DND-41 (cell line): Measurements from ENCODE around the gene TMEM242.

Source experiments
- ATAC-seq: fragments of 200-7000 bp; cut with Tn5 transposase; 3 replicates; pipeline ENCODE4 v1.9.1; 2021; ENCODE audit warnings: low read depth; ENCODE audit not compliant: insufficient read depth
- DNase-seq: peaks from one replicate; pipeline ENCODE4 v3.0.0-alpha.2; 2020
- H2AFZ ChIP-seq: 2 replicates; pipeline ENCODE4 v1.6.0; 2012; ENCODE audit warnings: low read depth, low read length
- H3K27ac ChIP-seq: 2 replicates; pipeline ENCODE4 v1.5.1; 2012; ENCODE audit warnings: low read length, inconsistent platforms
- H3K27me3 ChIP-seq: fragments of 200-600 bp; sonication (generic); 2 replicates; pipeline ENCODE4 v1.6.0; 2012; ENCODE audit warnings: low read length, mild to moderate bottlenecking, inconsistent platforms; ENCODE audit not compliant: insufficient read depth, poor library complexity
- H3K36me3 ChIP-seq: 2 replicates; pipeline ENCODE4 v1.5.1; 2012; ENCODE audit warnings: low read length, inconsistent platforms; ENCODE audit not compliant: insufficient read depth
- H3K4me1 ChIP-seq: 2 replicates; pipeline ENCODE4 v1.5.1; 2012; ENCODE audit warnings: mild to moderate bottlenecking, low read length; ENCODE audit not compliant: insufficient read depth
- H3K4me2 ChIP-seq: 2 replicates; pipeline ENCODE4 v1.6.0; 2012; ENCODE audit warnings: mild to moderate bottlenecking, moderate library complexity, low read length, inconsistent platforms; ENCODE audit not compliant: insufficient read depth
- H3K4me3 ChIP-seq, 2 experiments: fragments of 200-600 bp in 1 of 2; shearing (Covaris generic) in 1 of 2; 2 replicates each; pipeline ENCODE4 v1.5.1; 2012 to 2016; ENCODE audit warnings: inconsistent platforms in 2 of 2, low read length in 2 of 2, mild to moderate bottlenecking in 2 of 2, low read depth in 1 of 2, moderate library complexity in 1 of 2
- H3K79me2 ChIP-seq: 2 replicates; pipeline ENCODE4 v1.6.0; 2012; ENCODE audit warnings: low read length, inconsistent platforms; ENCODE audit not compliant: insufficient read depth
- H3K9ac ChIP-seq: 2 replicates; pipeline ENCODE4 v1.6.0; 2012; ENCODE audit warnings: low read depth, mild to moderate bottlenecking, inconsistent platforms, low read length, moderate library complexity
- H3K9me3 ChIP-seq: 2 replicates; pipeline ENCODE4 v1.5.1; 2012; ENCODE audit warnings: low read length, moderate library complexity, mild to moderate bottlenecking, inconsistent platforms; ENCODE audit not compliant: insufficient read depth, severe bottlenecking
- H4K20me1 ChIP-seq: 2 replicates; pipeline ENCODE4 v1.6.0; 2012; ENCODE audit warnings: low read length; ENCODE audit not compliant: insufficient read depth
- CTCF ChIP-seq: IDR thresholded peaks from 2 replicates; pipeline ENCODE4 v1.5.1; 2012; ENCODE audit warnings: borderline replicate concordance, low read length, moderate library complexity, mild to moderate bottlenecking; ENCODE audit not compliant: poor library complexity, severe bottlenecking; ENCODE audit errors: extremely low read depth
- EZH2 ChIP-seq: IDR thresholded peaks from 3 replicates; pipeline ENCODE4 v1.6.1; 2012; ENCODE audit warnings: borderline replicate concordance, low read depth, mild to moderate bottlenecking, moderate library complexity, low read length, inconsistent platforms; ENCODE audit not compliant: severe bottlenecking

Gene TMEM242

GRCh38 chr6:157267109-157267611, 56.2 kb downstream of the TMEM242 start:
- peak; percentile 31; the same call in 1 of the 3 replicates for ATAC-seq
- Histone ChIP-seq H3K36me3 (no peaks in the 10 kb centered on the region), H3K9ac (no peak overlapping the region), H3K9me3 (peaks cover 3% of the 10 kb centered on the region), H3K4me3 (no peak overlapping the region), H3K27me3 (no peaks in the 10 kb centered on the region), H3K79me2 (no peaks in the 10 kb centered on the region), H3K4me1 (no peaks in the 10 kb centered on the region), H3K4me2 (no peak overlapping the region), H2AFZ (no peak overlapping the region), H3K27ac (no peak overlapping the region), H4K20me1 (no peaks in the 10 kb centered on the region)
- DNase-seq, result no peak
- TF ChIP-seq CTCF (no peak), EZH2 (no peak)

GRCh38 chr6:157266274-157267101, 56.8 kb downstream of the TMEM242 start:
- no peaks in the 10 kb centered on the region for H3K27me3 ChIP-seq

GRCh38 chr6:157265635-157266034, 57.7 kb downstream of the TMEM242 start:
- TF ChIP-seq CTCF (no peak), EZH2 (no peak)
- no peak for DNase-seq
- peaks cover 3% of the 10 kb centered on the region for H3K27me3 ChIP-seq
- no peaks in the 10 kb centered on the region for H3K36me3 ChIP-seq
- H3K27ac ChIP-seq, result no peak overlapping the region
- ATAC-seq, result no peak
- no peaks in the 10 kb centered on the region for H3K4me1 ChIP-seq
- H3K9me3 ChIP-seq, result peaks cover 3% of the 10 kb centered on the region
- no peak overlapping the region for H3K4me3 ChIP-seq
- no peak overlapping the region for H3K9ac ChIP-seq
- no peaks in the 10 kb centered on the region for H3K79me2 ChIP-seq
- H4K20me1 ChIP-seq, result 0 out of 2 replicates have a peak, but pooled peaks cover 3% of the 10 kb centered on the region
- H2AFZ ChIP-seq, result no peak overlapping the region
- no peak overlapping the region for H3K4me2 ChIP-seq

More at GRCh38 chr6:157266274-157267101, 56.8 kb downstream of the TMEM242 start:
- no peaks in the 10 kb centered on the region for H3K79me2 ChIP-seq
- ATAC-seq, result no peak
- H3K4me1 ChIP-seq, result no peaks in the 10 kb centered on the region
- no peak overlapping the region for H3K4me2 ChIP-seq
- TF ChIP-seq EZH2, result no peak
- no peak for TF ChIP-seq CTCF
- H3K36me3 ChIP-seq, result no peaks in the 10 kb centered on the region
- H3K27ac ChIP-seq, result no peak overlapping the region
- no peak overlapping the region for H3K4me3 ChIP-seq
- peaks cover 3% of the 10 kb centered on the region for H3K9me3 ChIP-seq
- no peak overlapping the region for H3K9ac ChIP-seq
- no peak for DNase-seq
- no peak overlapping the region for H2AFZ ChIP-seq
- H4K20me1 ChIP-seq, result no peaks in the 10 kb centered on the region
